ENCODE results near the gene RRP7A.
"Not testable (repeated sequence)": the region's sequence is repeated elsewhere in the genome, so short reads cannot be mapped to it uniquely, and the experiment has no call there.

The RRP7A gene

DNA sequence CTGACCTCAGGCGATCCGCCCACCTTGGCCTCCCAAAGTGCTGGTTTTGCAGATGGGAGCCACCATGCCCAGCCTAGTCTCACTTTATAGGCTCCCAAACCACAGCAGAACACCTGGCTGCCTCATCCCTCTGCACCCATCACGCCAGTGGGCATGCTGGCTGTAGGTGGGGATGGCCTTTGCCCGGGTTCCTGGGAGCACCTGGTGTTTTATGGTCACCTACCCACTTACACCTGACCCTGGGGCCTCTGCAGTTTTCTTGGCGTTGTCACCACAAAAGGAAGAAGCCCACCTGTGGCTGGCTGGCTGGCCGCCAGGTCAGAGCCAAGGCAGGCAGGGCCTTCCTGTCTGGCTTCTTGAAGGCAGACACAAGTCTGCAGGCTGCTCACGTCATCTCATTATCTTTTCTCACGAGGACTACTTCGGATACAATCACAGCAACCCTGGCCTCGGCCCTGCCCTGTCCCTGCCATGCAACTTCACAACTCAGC, 8.2 kb downstream of the RRP7A start:
- no peak overlapping the region for H3K4me3 ChIP-seq (ENCODE audit: low read depth, low read length)
- TF ChIP-seq, protein P1, sequence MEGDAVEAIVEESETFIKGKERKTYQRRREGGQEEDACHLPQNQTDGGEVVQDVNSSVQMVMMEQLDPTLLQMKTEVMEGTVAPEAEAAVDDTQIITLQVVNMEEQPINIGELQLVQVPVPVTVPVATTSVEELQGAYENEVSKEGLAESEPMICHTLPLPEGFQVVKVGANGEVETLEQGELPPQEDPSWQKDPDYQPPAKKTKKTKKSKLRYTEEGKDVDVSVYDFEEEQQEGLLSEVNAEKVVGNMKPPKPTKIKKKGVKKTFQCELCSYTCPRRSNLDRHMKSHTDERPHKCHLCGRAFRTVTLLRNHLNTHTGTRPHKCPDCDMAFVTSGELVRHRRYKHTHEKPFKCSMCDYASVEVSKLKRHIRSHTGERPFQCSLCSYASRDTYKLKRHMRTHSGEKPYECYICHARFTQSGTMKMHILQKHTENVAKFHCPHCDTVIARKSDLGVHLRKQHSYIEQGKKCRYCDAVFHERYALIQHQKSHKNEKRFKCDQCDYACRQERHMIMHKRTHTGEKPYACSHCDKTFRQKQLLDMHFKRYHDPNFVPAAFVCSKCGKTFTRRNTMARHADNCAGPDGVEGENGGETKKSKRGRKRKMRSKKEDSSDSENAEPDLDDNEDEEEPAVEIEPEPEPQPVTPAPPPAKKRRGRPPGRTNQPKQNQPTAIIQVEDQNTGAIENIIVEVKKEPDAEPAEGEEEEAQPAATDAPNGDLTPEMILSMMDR (IDR thresholded peaks at IDR 0.05; ENCODE audit: borderline replicate concordance, insufficient read depth, low read depth, low read length): no peak

DNA sequence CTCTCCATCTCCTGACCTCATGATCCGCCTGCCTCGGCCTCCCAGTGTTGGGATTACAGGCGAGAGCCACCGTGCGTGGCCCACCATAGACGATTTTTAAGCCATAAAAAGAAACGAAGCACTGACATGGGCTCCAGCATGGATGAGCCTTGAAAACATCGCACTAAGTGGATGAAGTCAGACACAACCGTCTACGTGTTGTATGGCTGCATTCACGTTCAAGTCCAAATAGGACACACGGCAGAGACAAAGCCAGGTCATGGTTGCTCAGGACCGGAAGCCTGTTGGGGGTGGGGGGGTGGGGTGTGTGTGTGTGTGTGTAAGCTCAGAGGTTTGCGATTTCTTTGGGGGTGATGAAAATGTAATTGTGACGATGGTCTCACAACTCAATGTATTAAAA, 10.0 kb downstream of the RRP7A start:
- H3K4me3 ChIP-seq (ENCODE audit: low read depth, low read length): no peak overlapping the region
- TF ChIP-seq, protein P1 (IDR thresholded peaks at IDR 0.05; ENCODE audit: borderline replicate concordance, insufficient read depth, low read depth, low read length): no peak

DNA sequence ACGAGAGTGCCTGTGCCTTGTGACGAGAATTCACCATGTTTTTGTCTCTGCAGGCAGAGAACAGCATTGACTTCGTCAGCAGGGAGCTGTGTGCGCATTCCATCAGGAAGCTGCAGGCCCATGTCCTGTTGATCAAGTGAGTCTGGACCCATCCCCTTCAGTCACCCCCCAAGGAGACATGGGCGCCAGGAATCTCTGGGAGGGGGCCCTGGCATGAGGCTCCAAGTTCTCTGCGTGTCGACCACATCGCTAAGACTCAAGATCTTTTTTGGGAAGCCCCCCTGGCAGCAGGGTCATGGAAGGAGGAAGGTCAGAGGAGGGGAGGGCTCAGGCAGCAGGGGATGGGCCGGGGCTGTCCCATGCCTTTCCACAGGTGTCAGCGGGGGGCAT, 10.6 kb downstream of the RRP7A start:
- H3K4me3 ChIP-seq (ENCODE audit: low read depth, low read length): not testable (repeated sequence)

DNA sequence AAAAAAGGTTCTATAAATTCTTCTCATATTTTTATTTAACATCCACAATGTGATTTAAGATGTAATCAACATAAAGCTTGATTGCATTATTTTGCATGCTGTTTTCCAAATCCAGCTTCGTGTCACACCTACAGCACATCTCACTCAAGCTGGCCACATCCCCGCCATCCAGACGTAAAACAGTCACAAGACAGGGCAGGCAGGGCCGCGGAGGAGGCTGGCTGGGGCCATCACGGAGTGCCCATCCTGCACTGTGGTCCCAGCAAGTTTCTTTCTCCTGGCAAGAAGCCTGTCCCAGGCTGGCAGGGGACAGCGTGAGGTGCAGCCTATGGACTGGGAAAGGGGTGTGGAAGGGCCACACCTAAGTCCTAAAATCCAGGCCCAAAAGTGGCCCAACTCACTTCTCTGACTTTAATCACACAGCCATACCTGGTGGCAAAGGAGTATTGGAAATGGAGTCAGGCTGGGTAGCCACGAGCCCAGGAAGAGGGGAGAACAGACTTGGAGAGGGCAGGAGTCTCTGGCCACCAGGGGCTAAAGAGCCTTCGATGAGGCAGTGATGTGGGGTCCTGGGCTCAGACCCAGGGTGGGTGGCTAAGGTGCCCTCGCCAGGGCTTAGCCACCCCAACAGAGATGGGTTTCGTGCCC, 11.1 kb downstream of the RRP7A start:
- H3K4me3 ChIP-seq (ENCODE audit: low read depth, low read length): not testable (repeated sequence)

DNA sequence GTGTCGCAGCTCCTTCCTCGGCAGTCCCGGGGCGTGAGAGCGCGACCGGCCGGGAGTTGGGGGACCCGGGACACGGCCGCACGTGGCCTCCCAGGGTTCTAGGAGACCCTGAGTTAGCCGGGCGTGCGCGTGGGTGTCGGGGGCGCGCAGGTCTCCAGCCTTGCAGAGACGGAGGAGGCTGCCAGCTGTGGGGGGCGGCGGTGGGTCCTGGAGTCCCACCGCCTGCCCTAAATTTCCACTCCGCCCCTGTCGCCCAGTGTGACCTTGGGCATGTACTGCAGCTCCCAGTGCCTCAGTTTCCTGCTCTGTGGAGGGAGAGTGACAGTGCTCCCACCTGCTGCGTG, 18.8 kb downstream of the RRP7A start:
- TF ChIP-seq, protein P1 (IDR thresholded peaks at IDR 0.05; ENCODE audit: borderline replicate concordance, insufficient read depth, low read depth, low read length): no peak
- H3K4me3 ChIP-seq (ENCODE audit: low read depth, low read length): no peak overlapping the region

DNA sequence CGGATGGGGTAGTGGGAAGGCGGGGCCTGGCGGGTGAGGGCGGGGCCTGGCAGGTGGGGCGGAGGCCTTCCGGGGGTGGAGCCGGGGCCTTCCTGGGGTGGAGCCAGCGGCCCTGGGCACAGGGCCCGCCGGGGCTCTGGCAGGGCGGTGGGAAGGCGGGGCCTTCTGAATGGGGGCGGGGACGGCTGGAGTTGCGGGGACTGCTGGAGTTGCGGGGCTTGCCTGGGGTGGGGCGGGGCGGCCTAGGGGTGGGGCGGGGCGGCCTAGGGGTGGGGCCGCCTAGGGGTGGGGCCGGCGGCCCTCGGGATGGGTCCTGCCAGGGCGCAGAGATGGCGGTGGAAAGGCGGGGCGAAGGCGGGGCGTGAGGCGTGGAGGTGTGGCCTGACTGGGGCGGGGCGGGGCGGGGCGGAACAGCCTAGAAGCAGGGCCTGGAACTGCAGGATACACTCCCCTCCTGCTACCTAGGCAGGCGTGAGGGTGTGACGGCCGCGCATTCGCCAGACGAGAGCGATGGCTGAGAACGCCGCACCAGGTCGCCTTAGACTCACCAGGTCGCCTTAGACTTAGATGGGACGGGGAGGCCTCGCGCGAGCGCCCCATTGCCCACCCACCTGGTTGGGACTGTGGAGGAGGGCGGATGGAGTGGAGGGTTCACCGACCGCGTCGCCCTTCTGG, 19.3 kb downstream of the RRP7A start:
- H3K4me3 ChIP-seq (ENCODE audit: low read depth, low read length): peak overlapping the region; percentile 39

DNA sequence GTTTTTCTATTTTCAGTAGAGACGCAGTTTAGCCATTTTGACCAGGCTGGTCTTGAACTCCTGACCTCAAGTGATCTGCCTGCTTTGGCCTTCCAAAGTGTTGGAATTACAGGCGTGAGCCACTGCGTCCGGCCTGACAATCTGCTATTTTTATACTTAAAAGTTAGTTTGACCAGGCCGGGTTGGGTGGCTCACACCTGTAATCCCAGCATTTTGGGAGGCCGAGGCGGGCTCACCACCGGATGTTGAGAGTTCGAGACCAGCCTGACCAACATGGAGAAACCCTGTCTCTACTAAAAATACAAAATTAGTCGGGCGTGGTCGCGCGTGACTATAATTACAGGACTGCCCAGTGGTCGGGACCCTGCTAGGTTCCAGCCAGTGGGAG, 19.8 kb downstream of the RRP7A start:
- peak overlapping the region; percentile 29 for H3K4me3 ChIP-seq (ENCODE audit: low read depth, low read length)

More for the DNA sequence above, 19.3 kb downstream of the RRP7A start:
- TF ChIP-seq, protein P1 (IDR thresholded peaks at IDR 0.05; ENCODE audit: borderline replicate concordance, insufficient read depth, low read depth, low read length): no peak

DNA sequence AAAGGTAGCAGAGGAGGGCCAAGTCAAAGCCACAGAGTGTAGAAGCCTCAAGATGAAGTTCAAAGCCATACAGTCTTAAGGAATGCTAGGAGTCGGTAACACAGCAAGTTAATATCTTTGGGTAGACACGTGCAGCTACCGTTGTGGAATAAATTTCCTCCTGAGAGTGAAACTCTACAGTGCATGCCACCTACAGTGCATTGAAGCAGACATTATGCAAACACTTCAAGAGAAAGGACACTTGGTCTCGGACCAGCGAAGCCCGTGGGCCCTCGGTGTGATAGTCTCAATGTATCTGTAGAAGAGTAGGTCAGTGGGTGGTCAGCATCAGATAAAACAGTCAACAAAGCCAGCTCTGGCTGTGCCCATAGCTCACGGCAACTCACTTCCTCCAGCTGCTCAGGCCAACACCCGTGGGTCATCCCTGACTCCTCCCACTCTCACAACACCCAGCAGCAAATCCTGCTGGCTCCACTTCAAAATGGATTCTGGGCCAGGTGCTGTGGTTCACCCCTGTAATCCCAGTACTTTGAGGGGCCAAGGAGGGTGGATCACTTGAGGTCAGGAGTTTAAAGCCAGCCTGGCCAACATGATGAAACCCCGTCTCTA, 24.0 kb downstream of the RRP7A start:
- not testable (repeated sequence) for H3K4me3 ChIP-seq (ENCODE audit: low read depth, low read length)

DNA sequence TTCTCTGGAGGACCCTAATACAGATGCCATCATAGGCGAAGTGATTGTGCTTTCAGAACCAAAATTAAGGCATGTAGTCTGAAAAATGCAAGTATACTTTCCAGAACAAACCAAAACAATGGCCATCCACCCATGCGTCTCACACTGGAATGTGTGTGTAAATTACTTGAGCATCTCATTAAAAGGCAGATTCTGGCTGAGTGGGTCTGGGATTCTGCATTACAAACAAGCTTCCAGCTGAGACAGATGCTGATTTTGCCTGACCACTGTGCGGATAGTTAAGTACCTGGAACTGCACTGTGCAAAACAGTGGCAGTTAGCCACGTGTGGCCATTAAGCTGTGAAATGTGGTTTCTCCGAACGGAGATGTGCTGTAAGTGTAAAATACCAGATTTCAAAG, 26.2 kb downstream of the RRP7A start:
- no peak overlapping the region for H3K4me3 ChIP-seq (ENCODE audit: low read depth, low read length)
- TF ChIP-seq, protein P1 (IDR thresholded peaks at IDR 0.05; ENCODE audit: borderline replicate concordance, insufficient read depth, low read depth, low read length): no peak

All from GM12875 (cell line).